Activated gamma-delta T cell (primary cell): Measurements from ENCODE around the gene ACR.

Experiments used
- DNase-seq: peaks from one replicate; lab custom pipeline; 2025; lab: John Stamatoyannopoulos, UW
- total RNA-seq, 2 donors: gene quantifications; one replicate each; lab custom pipeline; 2026; lab: John Stamatoyannopoulos, UW

The ACR gene
- 0 to 0.13 reads per million in 2 donors for total RNA-seq

DNA sequence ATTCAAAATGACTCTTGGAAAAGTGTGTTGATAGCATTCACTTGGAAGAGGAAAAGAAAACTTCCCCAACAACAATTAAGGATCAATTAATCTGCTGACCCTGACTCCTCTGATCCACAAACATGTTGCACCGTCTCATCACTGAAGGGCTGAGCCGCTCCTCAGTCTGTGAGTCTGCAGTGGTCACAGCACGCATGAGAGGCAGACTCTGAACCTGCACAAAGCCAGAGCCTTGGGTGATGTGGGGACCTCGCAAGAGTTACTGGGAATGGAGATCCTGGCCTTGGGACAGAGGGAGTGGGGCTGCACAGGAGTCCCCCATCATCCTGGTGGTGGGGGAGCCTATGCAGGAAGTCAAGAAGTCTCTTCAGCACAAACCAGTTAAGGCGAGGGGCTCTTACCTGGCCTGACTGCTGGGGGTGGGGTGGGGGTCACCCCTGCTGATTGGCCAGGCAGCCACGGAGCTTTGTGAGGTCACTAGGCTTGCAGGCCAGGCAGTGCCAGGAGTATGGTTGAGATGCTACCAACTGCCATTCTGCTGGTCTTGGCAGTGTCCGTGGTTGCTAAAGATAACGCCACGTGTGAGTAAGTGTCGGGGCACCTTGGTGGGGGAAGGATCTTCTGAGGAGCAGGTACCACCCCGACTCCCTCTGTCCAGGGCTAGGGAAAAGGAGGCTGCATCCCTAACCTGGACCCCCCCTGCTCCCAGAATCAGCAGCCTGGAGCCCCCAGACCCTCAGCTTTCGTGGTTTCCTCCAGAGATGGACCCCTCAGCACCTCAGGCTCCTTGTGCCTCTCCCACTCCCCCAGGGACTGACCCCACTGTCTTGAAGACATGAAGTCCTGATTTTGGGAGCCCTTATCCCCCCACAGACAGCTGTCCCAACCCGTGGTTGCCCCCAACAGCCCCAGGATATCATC, at the start of gene ACR:
Gene ACR, plus strand, starts transcription at position 477 of the 921 bp plus-strand sequence. Its CDS starts 32 bp downstream, at position 509.
- no peak for DNase-seq

DNA sequence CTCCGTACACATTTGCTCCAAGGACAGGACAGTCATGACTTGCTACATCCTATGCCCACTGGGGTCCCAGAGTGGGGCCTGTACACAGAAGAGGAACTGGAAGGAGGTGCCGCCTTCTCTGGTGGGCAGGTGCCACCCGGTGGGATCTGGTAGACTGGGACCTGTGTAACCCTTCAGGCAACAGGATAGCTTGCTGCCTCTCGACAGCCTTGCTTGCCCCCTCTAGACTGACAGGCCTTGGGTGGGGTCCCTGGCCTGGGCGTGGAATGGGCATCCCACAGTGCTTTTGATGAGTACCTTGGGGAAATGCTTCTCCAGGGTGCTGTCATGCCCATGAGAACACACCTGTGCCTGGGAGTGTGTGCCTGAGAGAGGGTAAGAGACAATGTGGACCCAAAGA, 49.6 kb upstream of the ACR start:
- DNase-seq, result no peak

DNA sequence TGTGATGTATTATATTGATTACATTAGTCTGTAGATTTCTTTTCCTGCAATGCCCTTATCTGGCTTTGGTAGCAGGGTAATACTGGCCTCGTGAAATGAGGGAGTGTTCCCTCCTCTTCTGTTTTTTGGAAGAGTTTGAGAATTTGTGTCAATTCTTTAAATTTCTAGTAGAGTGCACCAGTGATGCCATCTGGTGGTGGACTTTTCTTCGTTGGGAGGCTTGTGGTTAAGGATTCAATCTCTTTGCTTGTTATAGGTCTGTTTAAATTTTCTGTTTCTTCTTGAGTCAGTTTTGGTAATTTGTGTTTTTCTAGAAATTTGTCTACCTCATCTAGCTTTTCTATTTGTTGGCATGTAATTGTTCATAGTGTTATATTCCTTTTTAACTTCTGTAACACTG, 46.5 kb upstream of the ACR start:
- DNase-seq, result no peak

DNA sequence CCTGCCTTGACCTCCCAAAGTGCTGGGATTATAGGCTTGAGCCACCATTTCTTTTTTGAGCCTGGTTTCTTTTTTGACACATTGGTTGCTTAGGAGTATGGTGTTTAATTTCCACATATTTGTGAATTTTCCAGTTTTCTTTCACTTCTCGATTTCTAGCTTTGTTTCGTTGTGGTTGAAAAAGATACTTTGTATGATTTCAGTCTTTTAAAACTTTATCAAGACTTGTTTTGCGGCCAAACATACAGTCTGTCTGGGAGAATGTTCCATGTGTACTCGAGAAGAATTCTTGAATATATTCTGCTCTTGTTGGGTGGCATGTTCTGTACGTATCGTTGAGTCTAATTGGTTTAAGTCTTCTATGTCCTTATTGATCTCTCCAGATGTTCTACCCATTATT, 44.5 kb upstream of the ACR start:
- DNase-seq, result no peak

DNA sequence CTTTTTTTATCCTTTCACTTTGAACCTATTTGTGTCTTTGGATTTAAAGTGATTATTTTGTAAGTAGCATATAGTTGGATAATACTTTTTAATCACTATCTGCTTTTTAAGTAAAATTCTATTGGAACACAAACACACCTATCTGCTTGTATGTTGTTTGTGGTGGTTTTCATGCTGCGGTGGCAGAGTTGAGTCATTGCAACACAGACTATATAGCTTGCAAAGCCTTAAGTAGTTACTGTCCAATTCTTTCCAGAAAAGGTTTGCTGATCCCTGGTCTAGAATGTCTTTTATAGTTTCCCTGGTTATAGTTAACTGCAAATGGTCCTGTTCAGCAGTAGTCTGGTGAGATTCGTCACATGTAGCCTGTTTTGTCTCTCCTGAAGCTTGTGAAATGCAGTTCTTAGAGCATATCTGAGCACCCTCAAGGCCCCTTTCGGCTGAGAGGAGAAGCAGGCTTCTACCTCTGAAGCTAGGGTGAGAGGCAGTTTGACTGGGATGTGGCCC, 43.9 kb upstream of the ACR start:
- no peak for DNase-seq

DNA sequence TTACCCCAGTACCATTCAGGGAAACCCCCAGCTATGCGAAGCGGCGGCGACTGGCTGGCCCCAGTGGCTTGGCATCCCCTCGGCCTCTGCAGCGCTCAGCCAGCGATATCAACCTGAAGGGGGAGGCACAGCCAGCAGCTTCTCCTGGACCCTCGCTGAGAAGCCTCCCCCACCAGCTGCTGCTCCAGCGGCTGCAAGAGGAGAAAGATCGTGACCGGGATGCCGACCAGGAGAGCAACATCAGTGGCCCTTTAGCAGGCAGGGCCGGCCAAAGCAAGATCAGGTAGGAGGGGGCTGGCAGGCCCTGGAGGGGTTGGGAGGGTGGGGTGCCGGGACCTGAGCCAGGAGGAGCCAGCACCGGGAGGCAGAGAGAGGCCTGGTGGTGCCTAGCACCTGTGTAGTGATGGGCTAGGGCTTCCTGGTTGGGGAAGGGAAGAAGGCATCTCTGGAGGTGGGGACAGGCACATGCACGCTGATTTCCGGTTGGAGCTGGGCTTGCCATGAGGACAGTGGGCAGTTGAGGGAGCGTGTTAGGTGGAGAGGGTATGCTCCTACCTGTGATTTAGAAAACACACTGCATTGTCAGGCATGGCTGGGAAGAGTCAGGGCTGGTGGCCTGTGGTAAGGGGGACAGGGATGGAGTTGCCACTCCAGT, 43.1 kb upstream of the ACR start:
- DNase-seq, result no peak

DNA sequence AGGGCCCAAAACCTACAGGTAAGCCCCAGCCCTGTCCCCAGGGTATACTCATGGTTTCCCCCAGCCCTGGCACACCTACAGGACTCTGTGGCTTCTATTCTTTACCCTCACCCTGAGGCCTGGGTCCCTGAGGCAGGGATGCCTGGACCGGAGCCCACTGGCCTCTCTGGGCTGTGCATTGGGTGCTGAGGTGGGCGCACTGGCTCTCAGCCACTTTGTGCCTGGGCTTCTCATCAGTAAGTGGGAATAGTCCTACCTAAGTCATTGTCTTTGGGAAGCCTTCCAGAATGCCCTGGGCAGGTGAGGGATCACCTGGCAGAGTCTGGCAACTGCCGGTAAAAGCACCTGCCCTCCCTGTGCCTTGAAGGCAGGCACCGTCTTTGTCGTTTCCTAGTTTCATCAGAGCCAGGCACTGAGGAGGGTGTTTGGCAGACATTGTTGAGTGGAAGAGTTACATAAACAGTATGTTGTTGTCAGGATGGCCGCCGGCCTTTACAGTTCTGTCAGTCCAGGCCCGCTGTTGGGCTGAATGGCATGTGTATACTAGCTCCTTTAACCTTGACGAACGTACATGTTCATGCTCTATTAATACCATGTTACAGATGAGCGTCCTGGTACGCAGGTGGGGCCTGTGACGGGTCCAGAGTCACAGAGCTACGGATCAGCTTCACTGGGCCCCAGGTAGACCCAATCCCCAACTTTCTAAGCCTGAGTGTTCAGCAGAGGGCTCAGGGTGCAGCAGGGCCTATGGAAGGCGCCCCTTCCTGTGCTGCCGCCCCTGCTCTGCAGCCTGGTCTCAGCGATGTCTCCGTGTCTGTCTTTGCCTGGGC, 42.4 kb upstream of the ACR start:
- no peak for DNase-seq

DNA sequence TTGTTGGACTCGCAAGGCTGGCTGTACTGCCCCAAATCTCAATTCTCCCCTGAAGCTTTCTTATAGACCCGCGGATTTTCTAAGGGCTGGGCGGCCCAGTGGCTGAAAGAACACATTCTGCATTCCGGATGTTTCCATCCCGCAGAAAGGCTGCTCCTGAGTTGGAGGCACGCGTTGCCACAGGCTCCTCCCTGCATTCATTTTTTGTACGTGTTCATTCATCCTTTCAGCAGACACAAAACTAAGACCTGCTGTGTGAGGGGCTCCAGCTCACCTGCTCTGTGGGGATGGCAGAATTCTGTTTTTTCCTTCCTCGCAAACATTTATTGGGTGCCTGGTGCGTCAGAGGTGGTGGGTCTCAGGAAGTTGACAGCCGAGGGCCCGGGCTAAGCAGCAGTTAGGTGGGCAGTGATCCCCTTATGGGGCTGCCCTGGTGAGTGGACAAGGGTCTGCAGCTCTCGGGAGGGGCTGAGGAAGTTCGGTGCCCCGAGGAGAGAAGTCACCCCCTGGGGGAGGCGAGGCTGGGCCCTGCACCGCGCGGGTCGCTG, 41.7 kb upstream of the ACR start:
- no peak for DNase-seq

DNA sequence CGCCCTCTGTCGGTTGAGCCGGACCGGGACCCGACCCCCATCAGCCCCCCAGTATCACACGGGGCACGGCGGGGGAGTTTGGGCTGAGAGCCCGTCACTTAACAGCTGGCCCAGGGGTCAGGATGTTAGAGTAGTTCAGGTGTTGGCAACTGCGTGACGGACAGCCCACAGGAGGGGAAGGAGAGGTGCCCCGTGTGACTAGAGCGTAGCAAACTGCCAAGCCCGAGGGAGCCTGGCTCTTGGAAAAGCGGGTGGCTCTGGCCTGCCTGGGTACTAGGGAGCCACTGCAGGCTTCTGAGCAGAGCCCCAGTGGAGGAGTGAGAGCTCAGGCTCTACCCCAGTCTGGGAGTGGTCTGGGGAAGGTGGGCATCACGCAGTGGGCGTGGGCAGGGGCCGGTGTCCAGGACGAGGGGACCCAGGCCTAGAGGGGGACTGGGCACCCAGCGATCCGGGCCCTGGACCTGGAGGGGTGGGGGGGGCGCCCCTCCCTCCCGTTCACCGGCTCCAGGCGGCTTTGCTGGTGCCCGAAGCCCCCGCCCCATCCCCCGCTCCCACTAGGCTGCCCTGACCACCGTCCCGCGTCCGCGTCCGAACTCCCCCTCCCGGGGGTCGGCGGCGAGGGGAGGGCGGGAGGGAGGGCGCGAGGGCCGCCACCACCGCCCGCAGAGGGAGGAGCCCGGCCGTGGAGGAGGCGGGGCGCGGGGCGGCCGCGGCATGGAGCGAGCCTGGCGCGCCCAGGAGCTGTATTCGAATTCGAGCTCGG, 41.0 kb upstream of the ACR start:
- no peak for DNase-seq

DNA sequence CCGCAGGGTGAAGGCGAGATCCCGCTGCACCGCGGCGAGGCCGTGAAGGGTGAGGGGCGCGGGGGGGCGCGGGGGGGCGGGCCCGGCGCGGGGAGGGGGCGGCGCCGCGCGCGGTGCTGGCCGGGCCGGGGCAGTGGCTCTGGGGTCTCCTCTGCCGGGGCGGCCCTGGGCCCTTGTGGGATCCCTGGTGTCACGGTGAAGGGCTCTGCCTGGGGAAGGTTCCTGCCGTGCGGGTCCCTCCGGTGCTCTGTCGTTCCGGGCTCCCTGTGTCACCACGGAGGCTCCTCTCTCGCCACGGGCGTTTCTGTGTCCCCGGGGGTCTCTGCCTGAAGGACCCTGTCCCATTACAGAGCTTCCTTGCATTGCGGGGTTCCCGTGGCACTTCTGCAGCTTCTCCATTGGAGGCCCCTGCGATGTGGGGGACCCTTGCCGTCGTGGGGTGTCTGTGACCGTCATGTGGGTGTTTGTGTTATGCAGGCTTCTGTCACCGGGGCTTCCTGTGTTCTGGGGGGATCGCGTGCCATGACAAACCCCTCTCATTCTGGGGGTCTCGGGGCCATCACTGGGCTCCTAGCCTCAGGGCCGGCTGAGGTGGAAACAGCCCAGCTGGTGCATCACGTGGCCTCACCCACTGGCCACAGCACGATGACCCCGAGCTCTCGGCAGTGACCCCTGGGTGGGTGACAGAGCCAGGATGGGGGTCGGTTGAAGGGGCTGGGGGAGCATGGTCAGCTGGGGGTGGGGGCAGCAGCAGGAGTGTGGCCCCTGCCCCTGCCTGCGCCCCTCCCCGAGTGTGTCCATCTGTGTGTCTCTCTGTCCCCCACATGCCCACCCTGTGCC, 40.1 kb upstream of the ACR start:
- no peak for DNase-seq

DNA sequence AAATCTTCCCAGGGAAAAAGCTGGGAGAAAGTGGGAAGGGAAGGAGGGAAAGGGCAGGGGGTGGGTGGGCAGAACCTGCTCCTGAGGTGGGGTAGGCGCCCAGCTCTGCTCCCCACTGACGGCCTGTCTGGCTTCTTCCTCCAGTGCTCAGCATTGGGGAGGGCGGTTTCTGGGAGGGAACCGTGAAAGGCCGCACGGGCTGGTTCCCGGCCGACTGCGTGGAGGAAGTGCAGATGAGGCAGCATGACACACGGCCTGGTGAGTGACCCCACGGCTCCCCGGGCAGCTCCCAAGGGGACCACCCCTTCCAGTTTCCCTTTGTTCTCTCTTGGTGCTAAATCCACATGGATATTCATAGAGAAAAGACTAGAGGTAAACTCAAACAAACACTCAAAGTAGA, 39.5 kb upstream of the ACR start:
- no peak for DNase-seq

DNA sequence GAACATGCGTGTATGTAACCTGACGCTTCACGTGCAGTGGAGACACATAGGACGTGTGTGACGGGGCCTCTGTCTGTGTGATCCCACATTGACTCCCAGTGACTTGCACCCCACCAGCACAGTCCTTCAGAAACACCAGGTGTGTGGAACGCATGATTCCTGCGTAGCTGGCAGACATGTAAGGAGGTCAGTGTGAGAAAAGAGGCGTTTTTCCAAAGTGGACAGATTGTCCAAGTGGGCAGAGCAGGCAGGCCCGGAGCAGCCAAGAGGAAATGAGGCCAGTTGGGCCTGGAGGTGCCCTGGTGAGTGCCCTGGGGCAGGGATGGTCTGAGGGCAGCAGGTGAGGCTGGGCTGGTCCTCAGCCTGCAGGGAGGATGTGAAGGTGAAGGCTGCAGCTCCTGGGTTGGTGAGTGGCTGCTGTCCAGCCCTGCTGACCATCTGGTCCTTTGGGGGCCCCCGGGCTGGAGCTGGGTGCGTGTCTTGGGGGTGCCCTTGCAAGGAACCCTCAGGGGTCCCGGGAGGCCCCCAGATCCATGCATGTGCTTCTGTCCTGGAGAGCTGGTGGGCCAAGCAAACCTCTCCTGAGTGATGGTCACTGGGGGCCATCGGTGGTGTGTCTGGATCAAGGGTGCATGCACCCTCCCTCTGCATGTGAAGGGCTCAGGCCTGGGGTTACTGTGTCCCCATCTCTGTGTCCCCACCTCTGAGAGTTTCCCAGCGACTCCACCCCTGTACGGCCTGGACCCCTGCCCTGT, 38.8 kb upstream of the ACR start:
- no peak for DNase-seq

DNA sequence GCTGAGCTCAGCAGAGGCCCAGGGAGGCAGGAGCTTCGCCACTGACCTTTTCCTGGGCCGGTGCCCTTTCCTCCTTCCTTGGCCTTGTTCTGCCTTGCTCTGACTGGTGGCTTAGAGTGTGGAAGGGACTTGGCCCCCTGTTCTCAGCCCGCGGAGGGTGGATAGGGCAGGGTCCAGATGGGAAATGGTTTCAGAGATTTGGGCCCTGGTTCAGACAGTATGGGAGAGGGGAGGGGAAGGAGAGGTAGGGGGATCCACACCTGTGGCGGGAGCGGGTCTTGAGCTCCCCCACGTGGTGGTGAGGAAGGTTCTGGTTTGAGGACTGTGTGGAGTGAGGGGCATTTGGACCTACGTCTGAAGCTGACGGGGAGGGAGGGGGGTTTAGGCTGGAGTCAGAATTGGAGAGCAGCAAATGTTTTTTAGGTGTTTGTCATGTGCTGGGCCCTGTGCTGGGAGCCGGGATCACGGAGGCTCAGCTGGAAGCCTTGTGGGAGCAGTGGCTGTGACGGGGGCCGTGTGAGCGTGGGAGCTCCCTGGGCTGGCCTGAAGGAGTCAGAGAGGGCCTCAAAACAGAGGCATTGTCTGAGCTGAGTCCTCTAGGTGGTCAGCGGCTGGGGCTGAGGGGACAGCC, 38.1 kb upstream of the ACR start:
- DNase-seq, result no peak

DNA sequence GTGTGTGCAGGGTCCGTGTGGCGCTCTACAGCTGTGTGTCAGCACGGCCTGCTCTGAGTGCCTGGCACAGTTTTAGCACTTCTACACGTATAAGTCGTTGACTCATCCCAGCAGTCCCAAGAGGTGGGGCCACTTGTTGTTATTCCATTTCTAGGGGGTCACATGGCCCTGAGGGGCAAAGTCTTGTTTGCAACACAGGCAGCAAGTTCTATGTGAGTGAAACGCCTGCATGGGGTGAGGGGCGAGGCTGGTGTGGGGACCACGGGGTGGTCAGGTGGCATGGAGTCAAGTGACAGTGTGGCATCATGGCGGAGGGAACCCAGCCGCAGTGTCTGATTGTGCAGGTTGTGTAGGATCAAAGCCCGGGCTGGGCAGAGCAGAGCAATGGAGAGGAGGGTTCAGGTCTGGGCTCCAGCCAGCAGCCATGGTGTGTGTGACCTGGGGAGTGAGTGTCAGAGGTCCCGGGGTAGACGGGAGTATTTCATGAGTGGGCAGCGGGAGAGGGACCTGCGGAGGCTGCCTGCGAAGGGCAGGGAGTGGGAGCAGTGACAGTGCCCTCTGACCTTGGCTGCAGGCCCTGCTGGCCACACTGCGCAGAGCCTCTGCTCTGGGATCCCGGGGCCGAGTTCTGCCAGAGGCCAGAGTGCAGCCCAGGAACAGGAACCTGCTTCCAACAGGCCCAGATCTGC, 37.5 kb upstream of the ACR start:
- no peak for DNase-seq

DNA sequence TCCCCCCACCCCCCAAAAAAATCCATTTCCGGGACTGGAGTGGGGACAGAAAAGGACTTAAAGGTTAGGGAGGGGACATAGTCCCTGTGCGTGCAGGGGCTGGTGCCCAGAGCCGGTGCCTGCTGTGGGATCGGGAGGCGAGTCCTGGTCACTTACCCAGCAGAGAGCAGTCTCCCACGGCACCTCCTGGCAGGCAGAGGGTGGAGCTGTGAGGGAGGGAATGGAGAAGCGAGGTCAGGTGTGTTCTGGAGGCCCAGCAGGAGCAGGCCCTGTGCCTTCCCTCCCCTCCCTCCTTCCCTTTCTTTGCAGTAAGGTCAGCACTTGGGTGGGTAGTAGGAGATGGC, 37.0 kb upstream of the ACR start:
- DNase-seq, result no peak

DNA sequence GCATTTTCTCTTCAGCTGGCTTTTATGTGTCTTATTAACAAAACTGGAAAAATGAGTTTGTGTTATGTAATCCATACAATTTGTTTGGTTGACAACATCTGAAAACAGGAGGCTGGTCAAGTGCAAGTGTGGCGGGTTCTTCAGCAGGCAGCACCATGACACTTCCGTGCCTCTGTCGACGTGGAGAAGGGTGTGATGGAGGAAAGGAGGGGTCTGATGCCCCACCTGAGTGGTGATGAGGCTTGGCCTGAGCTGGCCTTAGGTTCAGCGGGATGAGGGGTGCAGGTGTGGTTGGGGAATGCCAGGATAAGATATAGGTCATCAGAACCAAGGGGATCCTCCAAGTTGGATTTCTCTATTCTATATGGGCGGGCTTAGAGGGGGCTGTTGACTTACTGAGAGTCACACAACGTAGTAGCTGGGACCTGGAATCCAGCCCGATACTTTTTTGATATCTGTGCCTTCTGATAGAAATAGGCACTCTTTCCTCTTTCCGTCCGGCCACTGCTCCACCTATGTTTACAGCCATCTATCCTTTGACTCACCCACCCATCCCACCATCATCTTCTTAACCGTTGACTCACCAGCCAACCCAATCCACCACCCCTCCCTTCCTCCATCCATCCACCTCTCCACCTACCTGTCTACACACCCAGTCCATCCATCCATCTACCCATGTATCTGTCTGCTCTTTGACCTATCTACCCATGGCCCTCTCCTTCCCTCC, 36.4 kb upstream of the ACR start:
- DNase-seq, result no peak

DNA sequence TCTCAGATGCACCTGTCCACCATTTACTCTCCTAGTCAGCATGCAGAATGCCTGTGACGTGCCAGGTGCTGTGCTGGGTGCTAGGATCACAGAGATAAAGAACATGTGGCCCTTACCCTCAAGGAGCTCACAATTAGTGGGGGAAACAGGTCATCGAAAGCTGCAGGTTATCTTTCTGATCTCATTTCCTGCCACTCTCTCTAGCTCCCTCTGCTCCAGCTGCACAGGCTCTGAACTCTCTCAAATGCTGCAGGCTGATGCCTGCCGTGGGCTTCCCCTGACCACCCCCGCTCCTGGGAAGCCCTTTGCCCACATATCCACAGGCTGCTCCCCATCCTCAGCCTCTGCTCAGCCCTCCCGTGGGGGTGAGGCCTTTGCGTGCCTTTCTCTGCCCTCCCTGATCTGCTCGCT, 35.7 kb upstream of the ACR start:
- no peak for DNase-seq
